Activated CD8-positive, alpha-beta memory T cell treated with anti-CD3 and anti-CD28 coated beads, Interleukin-2, amount 10 ng/mL, durations not matched to agents 7 days and 5 days (primary cell): ENCODE data around the gene SKOR2. TPM values are rescaled to one million over a fixed set of nuclear protein-coding genes. Genes with fewer than 3 reads are reported as not detected.
"Not testable (repeated sequence)": the region's sequence is repeated elsewhere in the genome, so short reads cannot be mapped to it uniquely, and the experiment has no call there.

Experiments
- ATAC-seq: fragments of 150-1000 bp; cut with Tn5 transposase; one replicate; pipeline ENCODE4 v1.10.0; 2021; ENCODE audit warnings: moderate library complexity
- CTCF ChIA-PET: fragments of 350-600 bp; sonication (Branson Sonifier 250); formaldehyde crosslinking; loops from one replicate; lab custom pipeline; 2021; ENCODE audit warnings: antibody characterized with exemption; lab: Charles Lee
- DNase-seq: peaks from one replicate; pipeline ENCODE4 v3.0.0-alpha.2; 2020
- H3K27ac Mint-ChIP-seq: one replicate; pipeline ENCODE4 v1.8.0; 2021; ENCODE audit warnings: mild to moderate bottlenecking, mixed read lengths
- H3K27me3 Mint-ChIP-seq: one replicate; pipeline ENCODE4 v1.8.0; 2021; ENCODE audit warnings: mixed read lengths
- H3K36me3 Mint-ChIP-seq: one replicate; pipeline ENCODE4 v1.8.0; 2021; ENCODE audit warnings: mild to moderate bottlenecking, mixed read lengths
- H3K4me1 Mint-ChIP-seq: one replicate; pipeline ENCODE4 v1.8.0; 2021; ENCODE audit warnings: mixed read lengths
- H3K4me3 Mint-ChIP-seq: one replicate; pipeline ENCODE4 v1.8.0; 2021; ENCODE audit warnings: mild to moderate bottlenecking, moderate library complexity, mixed read lengths
- H3K9me3 Mint-ChIP-seq: one replicate; pipeline ENCODE4 v1.8.0; 2022; ENCODE audit warnings: low read depth, mixed read lengths
- total RNA-seq, 2 experiments: library from RNA; stranded (reverse); gene quantifications; one replicate each; pipeline ENCODE4 v1.2.3, GENCODE V29; 2021

The SKOR2 gene
- total RNA-seq, 2 experiments from 2014 or later, result not detected

- Mint-ChIP-seq H3K9me3 (no peaks in the 10 kb centered on the region), H3K4me3 (no peak overlapping the region), H3K27ac (no peak overlapping the region), H3K36me3 (peaks cover 12% of the 10 kb centered on the region), H3K27me3 (no peaks in the 10 kb centered on the region), H3K4me1 (peaks cover 28% of the 10 kb centered on the region)
- ATAC-seq (no peak), DNase-seq (no peak)
- CTCF ChIA-PET, result no interaction called here
Observed at GRCh38 chr18:47168509-47168908, 83.0 kb downstream of the SKOR2 start.

GRCh38 chr18:47166294-47166693, 85.2 kb downstream of the SKOR2 start:
- Mint-ChIP-seq H3K27me3 (no peaks in the 10 kb centered on the region), H3K4me1 (peaks cover 35% of the 10 kb centered on the region), H3K27ac (no peak overlapping the region), H3K9me3 (no peaks in the 10 kb centered on the region), H3K36me3 (peaks cover 15% of the 10 kb centered on the region), H3K4me3 (no peak overlapping the region)
- CTCF ChIA-PET, result interaction anchor here (1.2 to 2.0 kb wide), 2 partner anchors 16 to 583 kb away, joined by 3 to 5 read pairs; partner anchors contain the start of gene HDHD2
- DNase-seq (no peak), ATAC-seq (no peak)

- Mint-ChIP-seq H3K9me3 (no peaks in the 10 kb centered on the region), H3K4me3 (peak overlapping the region; percentile 17), H3K27me3 (no peaks in the 10 kb centered on the region), H3K36me3 (peaks cover 12% of the 10 kb centered on the region), H3K27ac (no peak overlapping the region), H3K4me1 (peaks cover 26% of the 10 kb centered on the region)
- ATAC-seq (peak; percentile 83), DNase-seq (no peak)
- CTCF ChIA-PET, result no interaction called here
Observed at GRCh38 chr18:47163241-47163640, 88.2 kb downstream of the SKOR2 start.

- no peaks in the 10 kb centered on the region for H3K27me3 Mint-ChIP-seq
- DNase-seq, result no peak
- no peaks in the 10 kb centered on the region for H3K9me3 Mint-ChIP-seq
- CTCF ChIA-PET, result no interaction called here
- no peak overlapping the region for H3K27ac Mint-ChIP-seq
- peaks cover 23% of the 10 kb centered on the region for H3K4me1 Mint-ChIP-seq
- ATAC-seq, result no peak
- H3K36me3 Mint-ChIP-seq, result peaks cover 18% of the 10 kb centered on the region
- H3K4me3 Mint-ChIP-seq, result no peak overlapping the region
Observed at GRCh38 chr18:47160256-47160655, 91.2 kb downstream of the SKOR2 start.

- peaks cover 21% of the 10 kb centered on the region for H3K36me3 Mint-ChIP-seq
- H3K27me3 Mint-ChIP-seq, H3K9me3 Mint-ChIP-seq, ATAC-seq, CTCF ChIA-PET, H3K4me3 Mint-ChIP-seq, DNase-seq, H3K27ac Mint-ChIP-seq: not testable (repeated sequence)
- peaks cover 11% of the 10 kb centered on the region for H3K4me1 Mint-ChIP-seq
Observed at GRCh38 chr18:47158404-47158803, 93.1 kb downstream of the SKOR2 start.

Other genes with a start within 250 kb of the SKOR2 start
- not detected for gene ELOA2, start 216.0 kb downstream of the SKOR2 start, total RNA-seq
- 10 to 100 TPM; 32.6 to 33.4 TPM for gene HDHD2, start 101.2 kb downstream of the SKOR2 start, total RNA-seq
- gene IER3IP1, start 75.3 kb downstream of the SKOR2 start, total RNA-seq, result 10 to 100 TPM in 1 of 2 experiments, 1 to 10 TPM in 1; 8.5 to 10.3 TPM